Nephron progenitor cell (in vitro differentiated cells): Measurements from ENCODE around the gene MYH7.

Experiments
- DNase-seq: peaks from one replicate; pipeline ENCODE4 v3.0.0; 2021
- H3K27ac Mint-ChIP-seq: 2 replicates; pipeline ENCODE4 v1.8.0; 2021; ENCODE audit warnings: mild to moderate bottlenecking, moderate library complexity, mixed read lengths
- H3K27me3 Mint-ChIP-seq: 2 replicates; pipeline ENCODE4 v1.8.0; 2021; ENCODE audit warnings: mild to moderate bottlenecking, low read depth, mixed read lengths; ENCODE audit not compliant: poor library complexity
- H3K36me3 Mint-ChIP-seq: 2 replicates; pipeline ENCODE4 v1.8.0; 2021; ENCODE audit warnings: low read depth, mixed read lengths
- H3K4me1 Mint-ChIP-seq: 2 replicates; pipeline ENCODE4 v1.8.0; 2021; ENCODE audit warnings: mixed read lengths
- H3K4me3 Mint-ChIP-seq: 2 replicates; pipeline ENCODE4 v1.8.0; 2021; ENCODE audit warnings: mild to moderate bottlenecking, moderate library complexity, mixed read lengths
- H3K9me3 Mint-ChIP-seq: 2 replicates; pipeline ENCODE4 v1.8.0; 2021; ENCODE audit warnings: mild to moderate bottlenecking, moderate library complexity, mixed read lengths
- TF ChIP-seq, protein P1 (sequence below): fragments of 200-600 bp; sonication (generic); IDR thresholded peaks from 2 replicates; pipeline ENCODE4 v1.5.0; 2021; ENCODE audit warnings: antibody characterized with exemption

The MYH7 gene

GRCh38 chr14:23405516-23406025 is 29.9 kb downstream of the MYH7 start:
- no peak overlapping the region for H3K27ac Mint-ChIP-seq

DNA sequence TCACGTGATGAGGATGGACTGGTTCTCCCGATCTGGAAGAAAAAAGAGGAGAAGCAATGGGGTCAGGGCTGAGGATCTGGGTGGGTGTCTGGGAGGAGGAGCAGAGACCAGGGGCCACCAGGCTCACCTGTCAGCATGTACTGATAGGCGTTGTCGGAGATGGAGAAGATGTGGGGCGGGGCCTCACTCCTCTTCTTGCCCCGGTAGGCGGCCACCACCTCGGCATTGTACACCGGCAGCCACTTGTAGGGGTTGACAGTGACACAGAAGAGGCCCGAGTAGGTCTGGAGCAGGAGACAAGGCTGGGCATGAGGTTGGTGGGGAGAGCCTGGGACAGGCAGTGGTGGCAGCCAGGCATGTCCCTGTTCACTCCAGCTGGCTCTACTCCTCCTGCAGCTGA is 30.4 kb downstream of the MYH7 start:
- no peak for DNase-seq
- TF ChIP-seq, protein P1, sequence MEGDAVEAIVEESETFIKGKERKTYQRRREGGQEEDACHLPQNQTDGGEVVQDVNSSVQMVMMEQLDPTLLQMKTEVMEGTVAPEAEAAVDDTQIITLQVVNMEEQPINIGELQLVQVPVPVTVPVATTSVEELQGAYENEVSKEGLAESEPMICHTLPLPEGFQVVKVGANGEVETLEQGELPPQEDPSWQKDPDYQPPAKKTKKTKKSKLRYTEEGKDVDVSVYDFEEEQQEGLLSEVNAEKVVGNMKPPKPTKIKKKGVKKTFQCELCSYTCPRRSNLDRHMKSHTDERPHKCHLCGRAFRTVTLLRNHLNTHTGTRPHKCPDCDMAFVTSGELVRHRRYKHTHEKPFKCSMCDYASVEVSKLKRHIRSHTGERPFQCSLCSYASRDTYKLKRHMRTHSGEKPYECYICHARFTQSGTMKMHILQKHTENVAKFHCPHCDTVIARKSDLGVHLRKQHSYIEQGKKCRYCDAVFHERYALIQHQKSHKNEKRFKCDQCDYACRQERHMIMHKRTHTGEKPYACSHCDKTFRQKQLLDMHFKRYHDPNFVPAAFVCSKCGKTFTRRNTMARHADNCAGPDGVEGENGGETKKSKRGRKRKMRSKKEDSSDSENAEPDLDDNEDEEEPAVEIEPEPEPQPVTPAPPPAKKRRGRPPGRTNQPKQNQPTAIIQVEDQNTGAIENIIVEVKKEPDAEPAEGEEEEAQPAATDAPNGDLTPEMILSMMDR: no peak
- Mint-ChIP-seq H3K9me3 (no peaks in the 10 kb centered on the region), H3K27me3 (peaks cover 28% of the 10 kb centered on the region), H3K4me1 (peaks cover 53% of the 10 kb centered on the region), H3K27ac (no peak overlapping the region), H3K4me3 (no peak overlapping the region), H3K36me3 (no peaks in the 10 kb centered on the region)

More at GRCh38 chr14:23405516-23406025, 29.9 kb downstream of the MYH7 start:
- Mint-ChIP-seq H3K36me3 (no peaks in the 10 kb centered on the region), H3K9me3 (no peaks in the 10 kb centered on the region), H3K27me3 (peaks cover 28% of the 10 kb centered on the region), H3K4me3 (no peak overlapping the region), H3K4me1 (peaks cover 56% of the 10 kb centered on the region)
- no peak for DNase-seq
- TF ChIP-seq, protein P1: no peak

DNA sequence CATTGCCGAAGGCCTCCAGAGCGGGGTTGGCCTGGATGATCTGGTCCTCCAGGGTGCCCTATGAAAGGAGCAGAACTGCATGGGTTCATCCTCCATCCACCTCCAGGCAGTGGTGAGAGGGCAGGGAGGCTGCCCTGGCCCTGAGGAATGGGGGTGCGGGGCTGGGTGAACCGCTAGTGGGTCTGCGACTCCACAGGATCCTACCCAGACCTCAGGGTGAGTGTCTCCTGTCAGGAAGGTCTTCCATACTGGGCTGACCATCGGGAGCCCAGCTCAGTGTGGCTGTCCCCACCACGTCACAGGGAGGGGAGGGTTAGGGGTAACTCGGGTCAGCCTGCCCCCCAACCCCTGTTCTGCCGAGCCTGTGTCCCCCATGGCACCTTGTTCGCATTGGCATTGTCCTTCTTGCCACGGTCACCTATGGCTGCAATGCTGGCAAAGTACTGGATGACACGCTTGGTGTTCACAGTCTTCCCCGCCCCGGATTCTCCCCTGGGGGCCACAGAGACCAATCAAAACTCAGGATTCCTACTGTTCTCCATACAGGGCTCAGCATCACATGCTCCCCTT is 31.0 kb downstream of the MYH7 start:
- no peaks in the 10 kb centered on the region for H3K9me3 Mint-ChIP-seq
- peaks cover 58% of the 10 kb centered on the region for H3K4me1 Mint-ChIP-seq
- no peaks in the 10 kb centered on the region for H3K36me3 Mint-ChIP-seq
- H3K27ac Mint-ChIP-seq: no peak overlapping the region
- DNase-seq: no peak
- TF ChIP-seq, protein P1: no peak
- no peak overlapping the region for H3K4me3 Mint-ChIP-seq
- H3K27me3 Mint-ChIP-seq: peaks cover 28% of the 10 kb centered on the region

DNA sequence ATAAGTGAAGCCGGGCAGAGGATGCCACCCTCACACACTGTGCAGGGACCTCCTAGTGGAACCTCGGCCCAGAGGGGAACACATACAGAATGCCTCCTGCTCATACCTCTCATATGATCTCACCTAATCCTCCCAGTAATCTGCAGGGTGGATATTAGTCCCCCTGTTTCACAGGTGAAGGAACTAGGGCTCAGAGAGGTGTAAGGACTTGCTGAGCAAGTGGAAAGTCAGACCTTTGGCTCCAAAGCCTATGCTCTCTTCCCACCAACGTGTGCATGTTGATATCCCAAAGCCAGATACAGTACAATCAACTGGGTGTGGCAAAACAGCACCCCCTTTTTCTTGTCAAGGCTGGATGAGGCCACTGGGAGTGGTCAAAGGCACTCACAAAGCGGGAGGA is 31.6 kb downstream of the MYH7 start:
- H3K27me3 Mint-ChIP-seq: peaks cover 28% of the 10 kb centered on the region
- H3K27ac Mint-ChIP-seq: peak overlapping the region; percentile 43
- no peak overlapping the region for H3K4me3 Mint-ChIP-seq
- no peaks in the 10 kb centered on the region for H3K36me3 Mint-ChIP-seq
- no peak for DNase-seq
- H3K9me3 Mint-ChIP-seq: no peaks in the 10 kb centered on the region
- TF ChIP-seq, protein P1: no peak
- peaks cover 61% of the 10 kb centered on the region for H3K4me1 Mint-ChIP-seq

GRCh38 chr14:23403139-23403438 is 32.4 kb downstream of the MYH7 start:
- Mint-ChIP-seq H3K36me3 (no peaks in the 10 kb centered on the region), H3K4me3 (no peak overlapping the region), H3K27me3 (peaks cover 31% of the 10 kb centered on the region), H3K27ac (peak overlapping the region; percentile 79), H3K4me1 (peaks cover 55% of the 10 kb centered on the region), H3K9me3 (no peaks in the 10 kb centered on the region)
- TF ChIP-seq, protein P1: no peak
- no peak for DNase-seq
